Activated CD4-positive, alpha-beta T cell treated with anti-CD3 and anti-CD28 coated beads, Interleukin-2, amount 50 U/mL, for 24 hours (primary cell): ENCODE results near the gene MPST.
"Not testable (repeated sequence)": the region's sequence is repeated elsewhere in the genome, so short reads cannot be mapped to it uniquely, and the experiment has no call there.

Experiments used
- DNase-seq, 2 donors: peaks; one replicate each; pipeline ENCODE4 v3.0.0-alpha.2; 2020; ENCODE audit warnings: low read depth in 1 of 2, low spot score in 1 of 2

MPST gene

GRCh38 chr22:37019309-37020191 lies at the start of gene MPST, which contains the start of gene TST:
MPST (plus strand) TSS chr22:37019742; CDS start chr22:37019837, 95 bp downstream.
TST (minus strand) TSS chr22:37019447; CDS start chr22:37018732, 715 bp downstream.
- DNase-seq = peak in 1 of 2 donors; percentile 6

GRCh38 chr22:36971341-36972125 lies 48.0 kb upstream of the MPST start:
- DNase-seq = no peak

GRCh38 chr22:36976606-36977005 lies 42.9 kb upstream of the MPST start:
- DNase-seq = no peak

DNA sequence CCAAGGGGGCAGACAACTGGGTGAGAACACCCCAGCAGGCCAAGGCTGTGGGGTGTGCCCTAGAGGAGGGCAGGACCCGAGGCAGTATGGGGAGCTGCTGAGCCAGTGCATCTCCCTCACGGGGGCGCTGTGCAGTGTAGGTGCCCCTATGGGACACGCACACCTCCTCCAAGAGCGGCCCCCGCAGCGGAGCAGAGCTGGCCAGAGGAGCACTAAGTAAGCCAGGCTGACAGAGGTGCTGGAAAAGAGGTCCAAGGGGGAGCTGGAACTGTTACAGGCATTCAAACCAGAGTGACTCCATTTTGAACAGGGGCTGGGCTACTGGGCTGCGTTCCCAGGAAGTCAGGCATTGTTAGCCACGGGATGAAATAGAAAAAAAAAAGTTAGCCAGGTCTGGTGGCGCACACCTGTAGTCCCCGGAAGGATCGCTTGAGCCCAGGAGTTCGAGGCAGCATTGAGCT lies 42.1 kb upstream of the MPST start:
- DNase-seq = peak; percentile 46 to 65

- DNase-seq = peak; percentile 72 to 89
Observed at GRCh38 chr22:36977947-36978660, 41.4 kb upstream of the MPST start.

GRCh38 chr22:36979016-36979910 lies 40.3 kb upstream of the MPST start:
- DNase-seq = no peak

DNA sequence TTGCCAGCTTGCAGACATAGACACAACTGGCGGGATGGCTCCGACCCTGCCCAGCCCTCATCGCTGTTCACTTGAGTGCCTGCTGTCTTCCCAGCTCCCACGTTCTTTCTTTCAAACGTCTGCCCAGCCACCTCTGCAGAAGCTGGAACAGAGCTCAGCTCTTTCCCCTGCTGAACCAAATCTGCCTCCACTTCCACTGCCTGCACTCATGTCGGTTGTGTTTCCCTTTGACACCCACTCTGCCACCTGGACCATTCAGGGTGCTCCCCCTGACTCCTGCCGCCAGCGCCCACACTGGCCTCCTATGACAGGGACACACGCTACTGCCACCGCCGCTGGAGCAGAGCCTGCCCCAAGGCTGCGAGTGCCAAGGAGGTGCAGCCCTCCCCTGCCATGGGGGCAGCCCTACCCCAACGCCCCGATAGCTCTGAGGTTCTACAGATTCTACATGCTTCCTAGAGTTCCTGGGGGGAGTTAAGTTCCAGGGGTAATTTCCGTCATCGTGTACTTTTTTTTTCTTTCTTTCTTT lies 38.2 kb upstream of the MPST start:
- no peak for DNase-seq

- no peak for DNase-seq
Observed at GRCh38 chr22:36982136-36982535, 37.4 kb upstream of the MPST start.

DNA sequence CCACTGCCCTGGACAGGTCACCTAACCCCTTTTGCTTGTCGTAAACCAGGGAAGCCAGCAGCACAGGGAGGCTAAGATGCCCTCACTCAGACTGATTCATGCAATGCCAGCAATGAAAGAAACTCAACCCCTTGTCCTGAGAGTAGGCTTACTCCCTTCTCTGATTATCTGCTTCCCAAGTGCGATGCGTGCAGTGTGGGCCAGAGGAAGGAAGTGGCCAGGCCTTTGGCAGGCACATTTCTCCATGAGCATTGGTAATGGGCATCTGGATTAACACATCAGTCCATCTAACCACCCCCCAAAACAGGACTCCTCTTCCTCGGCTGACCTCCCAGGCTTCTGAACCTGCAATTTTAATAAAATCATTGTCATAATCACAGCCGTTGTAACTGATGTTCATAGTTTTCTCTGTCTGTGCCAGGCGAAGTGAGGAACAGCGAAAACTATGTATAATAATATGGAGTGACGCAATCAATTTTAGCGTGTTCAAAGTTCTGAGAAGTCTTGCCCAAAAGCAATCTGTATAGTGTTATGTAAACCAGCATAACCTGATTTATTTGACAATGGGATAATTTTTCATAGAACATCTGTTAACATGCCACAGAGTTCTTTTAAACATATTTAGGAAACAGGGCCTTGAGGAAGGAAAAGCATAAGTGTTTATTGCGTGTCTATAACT lies 34.2 kb upstream of the MPST start:
- no peak for DNase-seq

- DNase-seq = peak in 1 of 2 donors; percentile 30
Observed at GRCh38 chr22:36986242-36986821, 33.2 kb upstream of the MPST start.

- no peak for DNase-seq
Observed at GRCh38 chr22:36988075-36988832, 31.3 kb upstream of the MPST start.

DNA sequence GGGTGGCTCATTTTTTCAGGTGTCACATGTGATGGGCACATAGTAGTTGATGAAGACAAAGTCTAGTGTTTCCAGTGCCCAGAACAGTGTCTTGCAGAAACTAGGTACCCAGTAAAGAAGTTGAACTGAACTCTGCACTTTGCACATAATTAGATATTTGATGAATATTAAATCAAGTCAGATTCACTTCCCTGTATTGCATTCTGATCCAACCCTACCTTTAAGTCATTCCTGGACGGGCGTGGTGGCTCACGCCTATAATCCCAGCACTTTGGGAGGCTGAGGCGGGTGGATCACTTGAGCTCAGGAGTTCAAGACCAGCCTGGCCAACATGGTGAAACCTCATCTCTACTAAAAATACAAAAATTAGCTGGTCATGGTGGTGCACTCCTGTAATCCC lies 30.5 kb upstream of the MPST start:
- DNase-seq = not testable (repeated sequence)

DNA sequence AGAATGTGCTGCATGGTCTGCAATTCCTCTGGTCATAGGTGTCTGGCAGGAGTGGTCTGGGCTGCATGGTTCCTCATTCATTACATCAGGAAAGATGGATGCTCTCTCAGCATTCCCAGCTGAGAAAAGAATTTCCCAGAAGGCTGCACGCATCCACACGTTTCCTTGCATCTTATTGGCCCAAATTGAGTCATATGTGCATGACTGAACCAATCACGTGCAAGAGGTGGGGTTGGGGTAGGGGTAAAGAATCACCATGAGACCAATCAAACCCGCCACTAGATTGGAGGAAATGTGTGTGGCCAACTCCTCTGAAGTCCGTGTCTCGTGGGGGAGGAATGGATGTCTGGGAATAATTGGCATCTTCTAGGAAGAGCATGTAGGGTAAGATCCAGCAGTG lies 29.1 kb upstream of the MPST start:
- no peak for DNase-seq

DNA sequence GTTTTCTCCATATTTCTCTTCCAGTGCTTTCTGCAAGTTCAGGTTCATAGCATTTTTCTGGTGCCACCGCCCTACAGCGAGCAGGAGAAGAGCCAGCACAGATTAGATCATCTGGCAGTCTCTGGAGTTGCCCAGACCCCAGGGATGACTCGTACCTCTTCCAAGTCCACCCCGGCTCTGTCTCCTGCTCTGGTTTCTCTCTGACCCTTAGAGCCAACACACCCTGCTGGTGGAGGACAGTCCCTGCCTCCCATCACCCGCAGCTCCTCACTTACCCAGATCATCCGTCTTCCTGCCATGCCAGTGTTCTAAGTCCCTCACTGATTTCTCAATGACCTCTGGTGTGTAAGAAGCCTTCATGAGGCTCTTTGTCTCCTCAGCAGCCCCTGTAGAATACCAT lies 28.3 kb upstream of the MPST start:
- DNase-seq = no peak

- DNase-seq = no peak
Observed at GRCh38 chr22:36997746-36998145, 21.8 kb upstream of the MPST start.

DNA sequence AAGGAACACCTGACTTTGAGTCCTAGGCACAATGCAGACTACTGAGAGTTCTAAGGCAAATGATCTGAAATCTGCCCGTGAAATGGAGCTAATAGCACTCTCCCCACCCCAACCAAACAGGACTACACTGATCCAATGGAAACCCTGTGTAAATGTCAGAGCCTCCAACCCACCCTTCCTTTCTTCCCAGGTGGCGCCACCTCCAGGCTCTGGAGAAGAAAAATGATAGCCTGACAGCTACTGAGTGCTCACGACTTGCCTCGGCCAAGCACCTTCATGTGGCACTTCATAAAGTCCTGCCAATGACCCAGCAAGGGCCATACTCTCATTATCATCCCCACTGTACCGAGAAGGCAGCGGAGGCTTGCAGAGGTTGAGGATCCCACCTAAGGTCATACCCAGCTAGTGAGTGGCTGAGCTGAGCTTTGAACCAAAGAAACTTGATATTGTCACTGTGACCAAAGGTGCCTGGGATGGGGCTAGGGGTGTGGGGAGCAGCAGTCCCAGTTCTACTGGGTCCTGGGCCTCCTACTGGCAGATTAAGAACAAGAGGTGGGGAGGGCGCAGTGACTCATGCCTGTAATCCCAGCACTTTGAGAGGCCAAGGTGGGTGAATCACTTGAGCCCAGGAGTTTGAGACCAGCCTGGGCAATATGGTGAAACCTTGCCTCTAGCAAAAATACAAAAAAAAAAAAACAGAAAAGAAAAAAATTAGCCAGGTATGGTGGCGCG lies 20.8 kb upstream of the MPST start:
- DNase-seq = no peak

- DNase-seq = no peak
Observed at GRCh38 chr22:36999463-36999862, 20.1 kb upstream of the MPST start.
